OCI-M2 (cell line): Measurements from ENCODE around the gene CPEB1.

Experiments
- DNase-seq: peaks from one replicate; lab custom pipeline; 2025; ENCODE audit not compliant: unreplicated experiment; lab: John Stamatoyannopoulos, UW

CPEB1 gene

DNA sequence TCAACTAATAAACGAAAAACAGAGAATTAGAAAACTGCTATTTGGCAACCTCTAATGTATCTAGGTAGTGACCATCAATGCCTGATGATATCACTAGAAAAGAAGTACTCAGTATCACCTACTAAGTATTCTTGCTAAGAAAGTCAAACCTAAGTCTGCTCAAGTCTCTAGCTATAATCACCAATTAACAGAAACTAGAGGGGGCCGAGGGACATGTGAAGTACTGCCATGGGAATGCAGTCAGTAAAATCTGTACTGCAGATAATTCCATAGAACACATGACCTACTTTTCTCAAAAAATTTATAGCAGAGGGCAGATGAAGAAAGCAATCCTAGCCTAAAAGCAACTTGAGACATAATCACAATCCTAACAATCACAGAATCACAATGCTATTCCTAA lies 51.4 kb downstream of the CPEB1 start:
- no peak for DNase-seq

DNA sequence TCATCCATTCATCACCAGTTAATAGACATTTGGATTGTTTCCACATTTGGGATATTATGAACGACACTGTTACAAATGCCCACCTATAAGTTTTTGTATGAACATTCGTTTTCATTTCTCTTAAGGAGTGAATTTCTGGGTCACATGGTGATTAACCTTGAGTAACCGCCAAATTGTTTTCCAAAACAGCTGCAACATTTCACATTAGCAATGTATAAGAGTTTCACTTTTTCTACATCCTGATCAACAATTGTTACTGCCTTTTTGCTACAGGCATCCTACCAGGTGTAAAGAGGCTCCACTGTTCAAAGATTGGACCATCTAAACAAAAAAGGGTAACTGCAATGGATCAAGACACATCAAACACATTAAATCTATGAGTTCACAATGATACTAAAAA lies 52.0 kb downstream of the CPEB1 start:
- DNase-seq = no peak

DNA sequence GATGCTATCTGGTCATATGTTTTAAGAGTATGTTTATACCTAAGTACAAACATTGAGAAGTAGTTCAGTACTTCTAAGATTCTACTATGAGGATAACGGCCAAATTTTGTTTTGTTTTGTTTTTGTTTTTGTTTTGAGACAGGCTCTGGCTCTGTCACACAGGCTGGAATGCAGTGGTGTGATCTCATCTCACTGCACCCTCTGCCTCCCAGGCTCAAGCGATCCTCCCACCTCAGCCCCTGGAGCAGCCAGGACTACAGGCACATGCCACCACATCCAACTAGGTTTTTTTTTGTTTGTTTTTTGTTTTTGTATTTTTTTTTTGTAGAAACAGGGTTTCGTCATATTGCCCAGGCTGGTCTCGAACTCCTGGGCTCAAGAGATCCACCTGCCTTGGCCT lies 59.4 kb downstream of the CPEB1 start:
- no peak for DNase-seq

DNA sequence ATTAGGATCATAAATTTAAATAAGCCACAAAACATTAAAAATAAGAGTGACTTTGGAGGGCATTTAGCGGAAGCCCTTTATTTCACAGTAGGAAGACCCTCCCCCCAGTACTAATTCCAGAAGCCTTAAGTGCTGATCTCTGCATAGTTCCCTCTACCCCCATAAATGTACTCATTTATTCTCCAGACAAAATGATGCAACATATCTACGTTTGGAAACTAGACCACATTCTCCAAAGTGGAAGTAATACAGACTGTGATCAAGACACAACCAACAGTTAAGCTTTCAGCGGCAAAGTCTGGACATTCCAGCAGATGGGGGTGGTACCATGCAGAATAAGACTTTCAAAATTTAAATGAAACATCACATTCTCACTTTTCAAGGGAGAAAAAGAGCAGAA lies 62.1 kb downstream of the CPEB1 start:
- DNase-seq = no peak

DNA sequence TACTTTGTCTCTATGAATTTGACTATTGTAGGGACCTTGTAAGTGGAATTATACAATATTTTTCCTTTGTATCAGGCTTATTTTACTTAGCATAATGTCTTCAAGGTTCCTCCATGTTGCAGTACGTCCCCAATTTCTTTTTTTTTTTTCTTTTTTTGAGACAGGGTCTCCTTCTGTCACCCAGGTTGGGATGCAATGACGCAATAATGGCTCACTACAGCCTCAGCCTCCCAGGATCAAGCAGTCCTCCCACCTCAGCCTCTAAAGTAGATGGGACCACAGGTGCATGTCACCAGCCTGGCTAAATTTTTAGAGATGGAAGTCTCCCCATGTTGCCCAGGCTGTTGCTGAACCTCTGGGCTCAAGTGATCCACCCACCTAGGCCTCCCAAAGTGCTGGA lies 66.5 kb downstream of the CPEB1 start:
- DNase-seq = no peak

DNA sequence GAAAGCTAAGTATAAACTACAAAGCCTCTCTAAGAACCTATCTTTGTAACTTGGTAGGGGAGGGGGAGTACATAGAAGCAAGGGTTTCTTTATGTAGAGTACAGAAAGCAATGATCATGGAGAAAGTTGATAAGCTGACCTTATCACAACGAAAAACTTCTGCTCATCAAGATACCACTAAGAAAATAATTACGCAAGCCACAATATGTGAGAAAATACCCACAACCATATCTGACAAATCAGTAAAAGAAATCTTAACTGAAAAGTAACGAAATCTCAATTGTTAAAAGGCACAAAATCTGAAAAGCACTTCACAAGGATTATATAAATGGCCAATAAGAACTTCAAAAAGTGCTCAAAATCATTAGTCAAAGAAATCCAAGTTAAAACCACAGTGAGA lies 71.8 kb downstream of the CPEB1 start:
- no peak for DNase-seq

DNA sequence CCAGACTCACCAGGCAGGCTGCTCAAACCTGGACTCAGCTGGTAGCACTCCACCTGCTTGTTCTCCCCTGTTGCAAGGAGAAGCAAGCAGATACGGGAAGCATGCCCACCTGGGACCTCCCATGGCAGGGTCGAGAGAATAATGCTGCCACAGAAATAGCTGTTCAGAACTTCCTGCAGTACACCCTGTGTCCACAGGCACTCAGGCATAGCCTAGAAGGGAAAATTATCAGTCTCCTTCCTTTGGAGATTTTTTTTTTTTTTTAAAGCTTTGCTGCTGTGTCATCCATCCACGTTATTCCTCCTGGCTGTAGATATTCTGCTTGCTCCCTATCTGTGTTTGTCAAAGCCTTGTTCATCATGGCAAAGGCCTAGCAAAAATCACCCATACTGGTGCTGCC lies 74.2 kb downstream of the CPEB1 start:
- DNase-seq = no peak

DNA sequence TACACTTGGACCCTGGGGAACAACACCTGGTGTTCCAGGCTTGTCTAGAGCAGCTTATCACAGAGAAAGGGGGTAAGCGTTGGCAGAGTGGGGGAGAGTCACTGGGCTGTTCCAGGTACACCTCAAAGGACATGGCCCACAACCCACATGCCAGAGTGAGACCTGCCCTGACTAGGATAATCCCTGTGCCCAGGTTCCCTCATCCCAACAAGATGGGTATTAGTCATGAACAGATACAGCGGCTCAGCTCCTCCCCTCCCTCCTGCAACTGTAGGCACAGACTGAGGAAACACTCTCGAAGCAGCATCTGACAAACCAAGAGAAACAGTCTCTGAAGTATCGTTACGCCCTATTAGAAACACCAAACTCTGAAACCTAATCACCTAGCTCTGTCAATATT lies 74.9 kb downstream of the CPEB1 start:
- no peak for DNase-seq

DNA sequence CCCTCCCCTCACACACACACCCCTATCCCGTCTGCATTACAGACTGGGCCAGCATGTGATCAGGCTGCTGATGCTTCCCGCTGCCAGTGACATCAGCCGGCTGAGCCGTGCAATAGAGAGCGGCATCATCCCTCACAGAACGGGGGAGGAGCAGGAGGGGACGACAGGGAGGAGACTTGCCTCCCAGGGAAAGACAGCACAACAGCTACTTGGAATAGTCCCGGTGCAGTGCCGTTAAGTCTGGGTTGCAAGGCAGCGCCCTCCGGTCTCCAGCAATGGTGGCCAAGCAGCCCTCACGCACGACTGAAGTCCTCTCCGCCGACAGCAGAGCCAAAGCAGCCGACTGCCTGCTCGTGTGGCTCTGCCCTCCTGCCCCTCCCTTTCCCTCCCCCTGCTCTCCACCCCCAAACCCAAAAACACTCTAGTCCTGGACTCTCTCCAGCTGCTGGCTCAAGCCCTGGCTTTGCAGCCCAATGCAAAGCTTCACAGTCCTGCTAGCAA lies 75.4 kb downstream of the CPEB1 start:
- DNase-seq = no peak

DNA sequence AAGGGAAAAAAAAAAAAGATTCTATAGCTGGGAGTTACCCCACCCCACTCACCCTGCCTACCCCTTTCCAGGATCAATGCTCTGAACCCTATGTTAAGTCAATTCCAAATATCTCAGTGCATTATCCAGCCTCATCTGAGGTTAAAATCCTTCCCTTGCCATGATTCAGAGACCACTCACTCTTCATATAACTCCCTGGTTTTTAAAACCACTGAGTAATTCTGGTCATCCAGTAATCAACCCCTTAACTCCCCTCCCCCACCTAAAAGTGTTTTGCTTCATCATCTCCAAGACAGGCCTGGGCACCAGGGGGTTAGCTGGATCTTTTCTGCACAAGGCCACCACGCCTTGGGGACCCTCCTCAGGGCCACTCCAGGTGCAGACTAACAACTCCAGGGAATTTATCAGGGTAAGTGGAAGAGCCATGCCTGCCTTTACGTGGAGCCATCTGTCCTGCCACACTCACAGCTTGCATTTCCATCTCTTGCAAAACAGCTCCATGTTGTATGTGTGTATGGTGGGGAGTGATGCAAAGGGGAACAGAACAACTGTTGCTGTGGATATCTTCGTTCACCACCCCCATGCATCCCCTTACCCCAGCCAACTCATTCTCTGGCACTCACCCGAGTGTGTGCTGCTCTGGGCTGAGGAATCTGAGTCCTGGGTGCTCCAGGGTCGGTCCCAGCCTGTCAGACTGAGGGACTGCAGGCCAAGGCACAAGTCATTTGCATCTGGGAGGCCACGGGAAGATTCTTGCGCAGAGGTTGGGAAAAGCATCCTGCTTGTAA lies 76.2 kb downstream of the CPEB1 start:
- no peak for DNase-seq

DNA sequence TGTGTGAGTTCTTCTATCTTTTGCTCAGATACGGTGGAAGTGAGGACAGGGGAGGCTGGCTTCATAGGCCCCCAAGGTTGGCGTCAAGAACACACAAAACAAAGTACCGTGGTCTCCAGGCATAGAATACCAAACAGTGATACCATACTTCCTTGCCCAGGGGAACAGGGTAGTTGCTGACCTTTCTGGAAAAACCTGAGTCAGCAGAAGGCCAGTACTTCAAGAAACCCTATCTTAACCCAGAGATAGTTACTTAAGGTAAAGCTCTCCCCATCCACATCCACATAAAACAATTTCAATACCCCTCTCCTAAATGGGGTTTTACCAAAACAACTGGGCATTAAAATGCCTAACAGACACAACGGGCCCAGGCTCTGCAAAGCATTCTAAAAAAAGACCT lies 77.3 kb downstream of the CPEB1 start:
- DNase-seq = no peak

DNA sequence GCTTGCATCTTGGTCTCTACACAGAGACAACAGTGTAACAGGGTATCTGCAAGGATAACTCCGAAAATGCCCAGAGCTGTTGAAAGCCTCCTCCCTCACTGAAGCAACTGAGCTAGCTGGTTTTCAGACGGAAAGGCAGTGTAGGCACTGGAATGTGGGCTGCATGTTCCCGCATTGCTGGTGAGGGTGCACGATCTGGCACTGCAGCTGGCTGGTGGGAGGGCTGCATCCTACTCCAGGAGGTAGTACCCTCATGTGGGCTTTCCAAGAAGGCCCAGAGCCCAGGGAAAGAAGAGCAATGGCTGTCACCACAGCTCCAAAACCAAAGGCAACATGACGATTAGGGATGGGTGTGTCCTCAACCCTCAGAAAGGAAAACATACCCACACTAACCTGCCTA lies 78.2 kb downstream of the CPEB1 start:
- no peak for DNase-seq

DNA sequence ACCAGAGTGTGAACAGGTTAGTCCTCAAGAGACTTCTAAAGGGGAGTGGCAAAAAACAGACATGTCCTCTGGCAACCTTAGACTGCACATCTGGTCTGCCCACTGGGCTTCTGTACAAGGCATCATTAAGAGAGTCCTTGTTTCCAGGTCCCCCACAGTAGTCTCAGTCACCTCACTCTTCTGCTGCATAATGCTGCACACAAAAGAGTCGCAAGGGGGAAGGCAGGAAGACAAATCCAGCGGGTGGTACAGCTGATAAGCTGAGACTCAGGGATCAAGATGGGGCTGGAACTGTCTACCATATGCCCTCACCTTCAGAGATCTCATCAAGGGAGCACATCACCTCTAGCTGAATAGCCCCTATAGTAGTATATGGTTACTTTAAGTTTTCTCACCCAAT lies 79.5 kb downstream of the CPEB1 start:
- DNase-seq = no peak

DNA sequence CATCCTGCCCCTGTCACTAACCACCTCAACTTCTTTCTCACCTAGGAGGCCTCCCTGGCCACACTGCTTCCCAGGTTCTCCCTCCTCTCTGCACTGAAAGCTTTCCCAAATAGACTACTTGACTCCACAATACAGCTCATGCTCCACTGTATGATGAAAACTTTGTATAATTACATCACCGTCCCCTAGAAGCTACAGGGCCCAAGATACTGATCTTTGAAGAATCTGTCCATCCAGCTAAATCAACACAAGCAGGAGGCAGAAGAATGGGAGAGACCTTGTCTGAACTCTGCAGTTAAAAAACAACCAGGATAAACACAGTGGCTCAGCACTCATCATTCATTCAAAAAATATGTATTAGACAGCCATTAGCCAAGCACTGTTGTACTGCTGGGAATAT lies 80.5 kb downstream of the CPEB1 start:
- DNase-seq = no peak

DNA sequence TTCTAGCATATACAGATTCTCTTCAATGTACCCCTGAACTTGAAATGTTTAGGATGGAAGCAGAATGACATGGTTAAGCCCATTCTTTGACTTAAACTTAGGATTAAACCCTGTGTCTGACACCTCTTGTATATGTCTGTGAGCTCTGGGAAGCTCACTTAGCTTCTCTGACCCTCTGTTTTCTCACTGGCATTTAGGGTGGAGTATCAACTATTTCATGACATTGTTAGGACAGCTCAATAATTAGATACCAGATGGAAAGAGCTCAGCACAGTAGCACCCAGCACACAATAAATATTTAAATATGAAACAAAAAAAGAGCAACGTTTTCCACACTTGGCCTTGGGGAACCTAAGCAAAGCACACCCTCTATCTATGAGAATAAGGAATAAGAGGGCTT lies 88.7 kb downstream of the CPEB1 start:
- no peak for DNase-seq

DNA sequence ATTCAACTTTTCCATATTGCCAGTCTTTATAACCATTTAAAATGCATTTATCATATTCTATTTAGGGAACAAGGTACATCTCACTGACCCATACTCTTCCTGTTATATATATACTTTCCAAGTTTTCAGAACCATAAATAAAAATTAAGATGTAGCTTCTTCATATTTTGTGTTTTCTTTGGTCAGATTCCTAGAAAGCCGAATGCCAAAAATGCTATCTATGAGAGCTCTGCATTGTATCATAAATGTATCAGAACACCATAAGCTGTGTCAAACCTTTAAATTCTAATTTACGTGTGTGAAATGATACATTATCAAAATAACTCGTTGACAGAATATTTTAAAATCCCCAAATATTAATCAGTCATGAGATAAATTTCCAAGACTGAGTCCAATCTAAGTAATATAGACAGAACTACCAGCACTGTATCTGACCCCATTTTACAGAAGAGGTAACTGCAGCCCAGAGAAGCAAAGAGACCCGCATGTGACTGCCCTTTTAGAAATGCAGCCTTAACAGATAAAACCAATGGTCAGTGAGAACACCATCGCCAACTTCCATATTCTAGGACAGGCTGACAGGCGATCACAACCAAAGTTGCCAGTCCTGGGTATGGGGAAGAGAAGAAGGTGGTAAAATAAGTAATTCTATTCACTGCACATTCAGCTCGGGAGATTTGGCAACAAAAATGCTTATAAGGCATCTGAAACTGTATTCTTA lies 90.7 kb downstream of the CPEB1 start:
- no peak for DNase-seq

DNA sequence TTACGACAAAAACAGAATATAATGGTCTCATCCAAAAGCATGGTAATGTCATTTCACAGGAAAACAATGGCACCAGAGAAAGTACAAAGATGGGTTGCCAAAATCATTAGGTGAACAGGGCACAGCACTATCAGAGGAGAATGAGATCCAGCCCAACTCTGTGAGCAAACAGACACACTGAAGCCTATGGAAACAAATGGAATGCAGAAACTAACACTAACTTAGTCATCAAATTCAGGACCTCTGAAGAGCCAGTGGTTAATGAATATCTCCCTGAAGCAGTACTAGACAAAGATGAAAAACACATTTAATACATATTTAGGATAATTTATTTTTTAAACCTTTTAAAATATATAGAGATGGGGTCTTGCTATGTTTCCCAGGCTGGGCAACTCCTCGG lies 92.3 kb downstream of the CPEB1 start:
- no peak for DNase-seq

DNA sequence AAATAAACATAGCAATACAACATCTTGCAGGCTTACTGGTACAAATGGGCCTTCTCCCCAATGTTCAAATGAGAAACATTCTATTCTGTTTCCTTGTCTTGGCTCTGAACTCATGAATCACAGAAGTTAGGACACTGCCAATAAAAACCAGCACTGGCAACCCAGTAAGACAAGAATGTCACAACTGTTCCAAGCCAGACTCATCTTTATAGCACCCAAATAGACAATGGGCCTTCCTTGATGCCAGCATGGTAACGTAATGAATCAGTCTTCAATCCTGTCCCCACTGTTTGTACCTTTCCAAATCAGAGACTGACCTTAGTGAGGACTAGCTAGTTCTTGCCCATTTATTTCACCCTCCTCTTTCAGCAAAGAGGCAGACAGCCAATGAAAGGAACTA lies 92.8 kb downstream of the CPEB1 start:
- DNase-seq = no peak

DNA sequence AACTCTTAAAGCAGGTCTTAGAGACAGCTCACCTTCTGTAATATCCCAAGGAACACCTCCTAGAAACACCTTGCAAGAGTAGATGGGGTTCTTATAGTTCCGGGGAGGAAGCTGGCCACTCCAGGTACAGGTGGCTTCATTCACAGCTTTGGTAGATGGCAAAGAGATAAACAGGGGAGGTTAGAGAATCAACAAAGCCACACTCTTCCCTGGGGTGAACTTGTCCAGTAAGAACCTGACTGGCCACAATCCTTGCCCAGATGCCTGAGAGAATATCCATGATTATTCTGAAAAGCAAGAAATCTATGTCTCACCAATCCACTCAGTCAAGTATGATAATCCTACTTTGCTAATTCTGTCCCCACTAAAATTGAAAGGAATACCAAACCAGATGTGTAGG lies 93.3 kb downstream of the CPEB1 start:
- no peak for DNase-seq

DNA sequence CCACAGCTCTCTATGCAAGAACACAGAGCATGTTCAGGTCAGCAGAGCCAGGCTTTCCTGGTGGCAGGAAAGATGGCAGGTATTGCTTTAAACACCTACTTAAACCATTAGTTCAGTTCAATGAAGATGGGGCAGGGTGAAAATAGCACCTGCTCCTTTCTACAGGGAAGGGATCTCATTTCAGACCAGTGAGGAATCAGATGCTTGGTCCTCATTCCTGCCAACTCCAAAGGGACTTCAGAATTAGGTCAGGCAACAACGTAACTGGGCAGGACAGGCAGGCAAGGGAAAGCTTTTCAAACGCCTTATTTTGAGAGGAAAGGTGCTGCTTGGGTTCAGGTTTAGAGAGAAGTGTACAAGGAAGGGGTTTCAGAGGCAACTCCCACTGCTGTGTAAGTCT lies 94.3 kb downstream of the CPEB1 start:
- DNase-seq = no peak

DNA sequence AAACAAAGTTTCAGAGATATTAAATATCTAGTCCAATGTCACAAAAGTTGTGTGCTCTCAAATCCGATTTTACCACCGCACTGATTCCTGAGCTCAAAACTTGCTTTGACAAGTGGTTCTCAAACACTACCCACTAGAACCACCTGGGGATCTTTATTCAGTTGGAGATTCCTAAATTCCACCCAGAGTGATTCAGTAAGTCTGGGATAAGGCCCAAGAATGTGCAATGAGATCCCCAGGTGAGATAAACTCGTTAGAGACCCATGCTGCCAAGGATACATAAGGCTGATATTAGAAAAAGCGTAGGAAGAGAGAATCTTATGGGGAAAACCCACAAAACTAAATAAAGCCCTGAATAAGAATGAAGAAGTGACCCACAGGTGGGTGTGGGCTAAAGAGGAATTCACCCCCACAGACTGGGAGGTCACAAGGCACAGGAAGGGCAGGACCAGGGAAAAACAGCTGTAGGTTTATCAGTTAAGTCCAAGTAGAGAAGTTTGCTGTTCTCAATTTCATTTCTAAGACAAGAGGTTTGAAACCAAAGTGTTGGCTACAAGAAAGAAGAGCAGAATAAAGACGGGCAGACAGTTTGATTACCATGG lies 95.4 kb downstream of the CPEB1 start:
- no peak for DNase-seq

DNA sequence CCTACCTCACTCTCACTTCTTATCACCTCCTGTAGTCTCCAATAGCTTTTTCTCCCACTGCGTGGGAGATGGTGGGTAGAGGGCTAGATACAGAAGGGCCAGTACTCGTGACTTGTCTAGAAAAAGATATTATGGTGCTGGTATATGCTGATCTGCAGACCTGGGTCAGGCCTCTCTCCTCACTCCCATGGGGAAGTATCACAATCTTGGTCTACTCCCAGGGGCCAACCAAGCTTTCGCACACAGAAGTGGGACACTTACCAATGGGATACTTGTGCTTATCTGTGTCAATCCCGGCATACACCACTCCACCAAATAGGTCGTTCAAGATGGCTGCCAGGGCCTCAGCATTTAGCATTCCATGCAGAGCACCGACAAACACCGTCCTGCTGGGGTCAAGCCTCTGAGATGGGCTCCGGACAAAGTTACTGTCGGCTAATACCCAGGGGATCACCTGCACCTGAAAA lies 97.9 kb downstream of the CPEB1 start:
- DNase-seq = no peak
